BJ (cell line): ENCODE measurements around the gene TTLL10. TPM values are rescaled to one million over a fixed set of nuclear protein-coding genes. Genes with fewer than 3 reads are reported as not detected.
"Not testable (repeated sequence)": the region's sequence is repeated elsewhere in the genome, so short reads cannot be mapped to it uniquely, and the experiment has no call there.

Experiments
- CTCF ChIA-PET: fragments of 350-600 bp; formaldehyde crosslinking; extraction: SDS; loops from one replicate; lab custom pipeline; 2021; ENCODE audit warnings: antibody characterized with exemption, inconsistent platforms; lab: Yijun Ruan, JAX
- POLR2A ChIA-PET: fragments of 300-600 bp; sonication (Branson Sonifier 250); formaldehyde crosslinking; extraction: SDS; loops from one replicate; lab custom pipeline; 2021; ENCODE audit warnings: antibody characterized with exemption; lab: Charles Lee
- DNase-seq: peaks from one replicate; pipeline ENCODE4 v3.0.0-alpha.2; 2011; ENCODE audit warnings: low read depth
- H3K27me3 ChIP-seq: 2 replicates; pipeline ENCODE4 v1.6.0; 2011; ENCODE audit warnings: low read length; ENCODE audit not compliant: control insufficient read depth, insufficient read depth
- H3K36me3 ChIP-seq: 2 replicates; pipeline ENCODE4 v1.5.1; 2011; ENCODE audit warnings: low read length; ENCODE audit not compliant: control insufficient read depth, insufficient read depth
- H3K4me3 ChIP-seq: 2 replicates; pipeline ENCODE4 v1.5.1; 2011; ENCODE audit warnings: low read depth, mild to moderate bottlenecking, control low read depth, low read length
- CTCF ChIP-seq: IDR thresholded peaks from 2 replicates; pipeline ENCODE4 v1.5.1; 2011; ENCODE audit warnings: low read depth, mild to moderate bottlenecking, control low read depth, inconsistent platforms, low read length, moderate library complexity; ENCODE audit not compliant: insufficient read depth
- polyA plus RNA-seq: library from polyadenylated mRNA; depleted of rRNA; stranded (reverse); fragments of >200 nt; gene quantifications from 2 replicates; pipeline ENCODE4 v1.2.3, GENCODE V29; 2011

The TTLL10 gene
- polyA plus RNA-seq, 1 experiment: not detected

GRCh38 chr1:1173061-1173792 lies 453 bp upstream of the TTLL10 start:
- POLR2A ChIA-PET: no interaction called here
- no peak for TF ChIP-seq CTCF
- CTCF ChIA-PET: interaction anchor here (1.1 kb wide), 1 partner anchor 12 kb away, joined by 3 read pairs; no protein-coding TSS in a partner anchor
- Histone ChIP-seq H3K27me3 (peaks cover 21% of the 10 kb centered on the region), H3K4me3 (no peak overlapping the region), H3K36me3 (no peaks in the 10 kb centered on the region)
- DNase-seq: no peak

GRCh38 chr1:1175221-1176062 lies 1.8 kb downstream of the TTLL10 start:
- CTCF ChIA-PET: no interaction called here
- peaks cover 21% of the 10 kb centered on the region for H3K27me3 ChIP-seq
- DNase-seq: no peak

GRCh38 chr1:1176063-1176761 lies 2.5 kb downstream of the TTLL10 start:
- DNase-seq: not testable (repeated sequence)

More at GRCh38 chr1:1175221-1176062, 1.8 kb downstream of the TTLL10 start:
- Histone ChIP-seq H3K4me3 (no peak overlapping the region), H3K36me3 (no peaks in the 10 kb centered on the region)
- POLR2A ChIA-PET: no interaction called here
- no peak for TF ChIP-seq CTCF

GRCh38 chr1:1176931-1177330 lies 3.3 kb downstream of the TTLL10 start:
- ChIA-PET CTCF (no interaction called here), POLR2A (no interaction called here)
- Histone ChIP-seq H3K27me3 (peaks cover 19% of the 10 kb centered on the region), H3K36me3 (no peaks in the 10 kb centered on the region), H3K4me3 (no peak overlapping the region)
- no peak for DNase-seq
- no peak for TF ChIP-seq CTCF

More at GRCh38 chr1:1176063-1176761, 2.5 kb downstream of the TTLL10 start:
- CTCF ChIA-PET, H3K36me3 ChIP-seq, POLR2A ChIA-PET, H3K4me3 ChIP-seq: not testable (repeated sequence)
- H3K27me3 ChIP-seq: peaks cover 21% of the 10 kb centered on the region

GRCh38 chr1:1177452-1178206 lies 3.9 kb downstream of the TTLL10 start:
- no peak for TF ChIP-seq CTCF
- CTCF ChIA-PET: no interaction called here
- POLR2A ChIA-PET: no interaction called here
- H3K4me3 ChIP-seq: no peak overlapping the region
- H3K36me3 ChIP-seq: no peaks in the 10 kb centered on the region
- no peak for DNase-seq
- H3K27me3 ChIP-seq: peaks cover 15% of the 10 kb centered on the region
